GM18520 (cell line): ENCODE results near the gene SHROOM2.
"Not testable (repeated sequence)": the region's sequence is repeated elsewhere in the genome, so short reads cannot be mapped to it uniquely, and the experiment has no call there.

Source experiments
- ATAC-seq: cut with Tn5 transposase; IDR thresholded peaks from one replicate; pipeline ENCODE4 v1.9.1; 2021; ENCODE audit not compliant: unreplicated experiment

Gene SHROOM2

GRCh38 chrX:9775930-9776329 is 10.3 kb upstream of the SHROOM2 start:
- ATAC-seq, result no peak

- no peak for ATAC-seq
These were observed 4.3 kb upstream of the SHROOM2 start for GRCh38 chrX:9781941-9782340.

GRCh38 chrX:9784332-9784731 is 1.9 kb upstream of the SHROOM2 start:
- no peak for ATAC-seq

- no peak for ATAC-seq
These were observed 830 bp upstream of the SHROOM2 start for GRCh38 chrX:9785254-9785943.

- no peak for ATAC-seq
These were observed 788 bp downstream of the SHROOM2 start for GRCh38 chrX:9786798-9787635.

- no peak for ATAC-seq
These were observed 2.7 kb downstream of the SHROOM2 start for GRCh38 chrX:9788911-9789310.

- ATAC-seq, result no peak
These were observed 3.3 kb downstream of the SHROOM2 start for GRCh38 chrX:9789555-9789954.

GRCh38 chrX:9790866-9791265 is 4.6 kb downstream of the SHROOM2 start:
- no peak for ATAC-seq

- ATAC-seq, result no peak
These were observed 8.3 kb downstream of the SHROOM2 start for GRCh38 chrX:9794495-9794894.

- no peak for ATAC-seq
These were observed 11.4 kb downstream of the SHROOM2 start for GRCh38 chrX:9797384-9798360.

- no peak for ATAC-seq
These were observed 16.5 kb downstream of the SHROOM2 start for GRCh38 chrX:9802737-9803136.

GRCh38 chrX:9804444-9804843 is 18.2 kb downstream of the SHROOM2 start:
- ATAC-seq, result no peak

- ATAC-seq, result no peak
These were observed 19.7 kb downstream of the SHROOM2 start for GRCh38 chrX:9805956-9806355.

- no peak for ATAC-seq
These were observed 21.3 kb downstream of the SHROOM2 start for GRCh38 chrX:9807355-9808182.

- not testable (repeated sequence) for ATAC-seq
These were observed 23.6 kb downstream of the SHROOM2 start for GRCh38 chrX:9809876-9810275.

- not testable (repeated sequence) for ATAC-seq
These were observed 24.9 kb downstream of the SHROOM2 start for GRCh38 chrX:9811086-9811485.

GRCh38 chrX:9816084-9816700 is 30.0 kb downstream of the SHROOM2 start:
- no peak for ATAC-seq

GRCh38 chrX:9821572-9821971 is 35.3 kb downstream of the SHROOM2 start:
- ATAC-seq, result no peak

- no peak for ATAC-seq
These were observed 38.3 kb downstream of the SHROOM2 start for GRCh38 chrX:9824554-9824953.
